ENCODE data around the gene ACACA.

GRCh38 chr17:37315601-37316000, 91.0 kb downstream of the ACACA start:
- TF ChIP-seq CTCF (conservative IDR thresholded peaks at IDR 0.05): no peak
- no peak for TF ChIP-seq ZFX (IDR thresholded peaks at IDR 0.05)

All from C4-2B (cell line).